Iris pigment epithelial cell (primary cell): ENCODE results near the gene EGLN2.
"Not testable (repeated sequence)": the region's sequence is repeated elsewhere in the genome, so short reads cannot be mapped to it uniquely, and the experiment has no call there.

ENCODE experiments used
- DNase-seq: peaks from one replicate; pipeline ENCODE4 v3.0.0-alpha.2; 2011; ENCODE audit warnings: low read depth

The EGLN2 gene

GRCh38 chr19:40846722-40847121 is 47.7 kb downstream of the EGLN2 start:
- not testable (repeated sequence) for DNase-seq

GRCh38 chr19:40850277-40850676 is 51.3 kb downstream of the EGLN2 start, which contains the start of gene CYP2A6:
TSS of gene CYP2A6 (minus strand) at chr19:40850447. CDS start at chr19:40850426, 21 bp downstream.
- not testable (repeated sequence) for DNase-seq

GRCh38 chr19:40852467-40853152 is 53.6 kb downstream of the EGLN2 start:
- not testable (repeated sequence) for DNase-seq
